ENCODE data around the gene PEAR1.

DNA sequence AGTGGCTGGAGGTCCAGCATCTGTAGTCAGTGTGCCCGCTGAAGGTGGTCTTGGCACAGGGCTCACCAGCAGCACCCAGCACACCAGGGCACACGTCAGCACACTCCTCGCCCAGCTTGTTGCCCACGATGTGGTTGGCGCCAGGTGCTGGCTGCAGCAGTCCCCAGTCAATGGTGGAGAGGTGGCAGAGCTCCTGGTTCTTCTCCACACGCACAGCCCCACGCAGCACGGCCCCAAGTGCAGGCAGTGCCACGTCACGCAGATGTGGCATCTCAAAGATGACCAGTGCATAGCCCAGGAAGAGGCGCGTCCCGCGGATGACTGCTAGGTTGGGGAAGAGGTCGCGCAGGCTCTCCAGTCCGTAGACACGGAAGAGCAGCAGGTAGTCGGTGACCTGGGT lies 39.8 kb upstream of the PEAR1 start:
- no peak for TF ChIP-seq POLR2A (IDR thresholded peaks at IDR 0.05; ENCODE audit: low read depth, low read length)
- TF ChIP-seq POLR2AphosphoS5 (IDR thresholded peaks at IDR 0.05; ENCODE audit: low read depth, low read length): no peak
- no peak for TF ChIP-seq TAF1 (IDR thresholded peaks at IDR 0.05; ENCODE audit: low read depth, low read length)
- no peak for TF ChIP-seq PAX5 (IDR thresholded peaks at IDR 0.05; ENCODE audit: insufficient read depth, low read length, severe bottlenecking)
- no peak for TF ChIP-seq SPI1 (IDR thresholded peaks at IDR 0.05; ENCODE audit: low read depth, low read length)
- TF ChIP-seq POU2F2 (IDR thresholded peaks at IDR 0.05; ENCODE audit: low read depth, low read length): no peak
